GM20431 (cell line): ENCODE results near the gene LRRC73.
"Not testable (repeated sequence)": the region's sequence is repeated elsewhere in the genome, so short reads cannot be mapped to it uniquely, and the experiment has no call there.

Experiments
- in situ Hi-C: fragments of 300-500 bp; cut with MseI, MboI; formaldehyde crosslinking; loops from one replicate; pipeline ENCODE4 v1.15.0; 2020; ENCODE audit warnings: low sequenced_read_pairs; ENCODE audit not compliant: unreplicated experiment

The LRRC73 gene

DNA sequence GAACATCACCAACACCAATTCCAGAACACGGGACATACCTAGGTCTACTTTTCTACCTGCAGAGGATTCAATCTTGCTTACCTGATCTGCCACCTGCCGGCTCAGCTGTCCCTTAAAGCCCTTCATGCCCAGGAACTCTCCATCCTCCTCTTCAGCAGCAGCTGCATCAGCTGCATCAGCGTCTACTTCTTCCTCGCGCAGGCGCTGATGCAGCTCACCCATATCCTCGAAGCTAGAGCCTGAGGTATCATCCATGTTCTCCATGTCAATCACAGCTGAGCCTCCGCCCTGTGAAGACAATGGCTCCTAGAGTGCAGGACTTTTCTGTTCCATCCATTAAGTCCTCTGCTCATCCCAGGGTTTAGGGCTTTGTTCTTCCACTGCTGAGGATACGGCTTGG is 5.7 kb upstream of the LRRC73 start:
- in situ Hi-C loops = no loop called here

DNA sequence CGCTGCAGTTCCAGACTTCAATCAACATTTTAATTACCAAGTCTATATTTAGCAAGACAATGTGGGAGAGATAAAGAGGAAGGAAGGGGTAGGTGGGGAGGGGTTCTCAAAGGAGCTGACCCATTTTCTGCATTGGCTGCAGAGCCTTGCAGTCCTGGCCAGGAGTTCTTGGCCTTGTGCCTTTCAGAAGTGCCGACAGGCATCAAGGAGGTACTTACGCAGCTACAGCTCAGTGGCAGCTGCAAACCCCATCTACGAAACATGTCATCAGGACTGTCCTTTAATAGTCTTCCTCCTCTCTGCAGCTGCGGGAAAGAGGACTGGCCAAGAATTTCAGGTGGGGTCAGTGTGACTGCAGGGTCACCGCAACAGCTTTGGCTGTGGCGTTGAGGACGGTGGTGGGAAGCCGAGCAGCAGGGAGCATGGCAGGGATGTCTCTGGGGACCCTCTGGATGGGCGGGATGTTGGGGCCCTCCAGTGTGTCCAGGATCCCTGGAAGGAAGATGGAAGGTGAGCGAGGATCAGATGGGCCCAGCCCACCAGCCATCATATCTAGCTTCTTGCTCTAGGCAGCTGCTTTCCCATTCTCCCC is 1.8 kb upstream of the LRRC73 start:
- in situ Hi-C loops = no loop called here

DNA sequence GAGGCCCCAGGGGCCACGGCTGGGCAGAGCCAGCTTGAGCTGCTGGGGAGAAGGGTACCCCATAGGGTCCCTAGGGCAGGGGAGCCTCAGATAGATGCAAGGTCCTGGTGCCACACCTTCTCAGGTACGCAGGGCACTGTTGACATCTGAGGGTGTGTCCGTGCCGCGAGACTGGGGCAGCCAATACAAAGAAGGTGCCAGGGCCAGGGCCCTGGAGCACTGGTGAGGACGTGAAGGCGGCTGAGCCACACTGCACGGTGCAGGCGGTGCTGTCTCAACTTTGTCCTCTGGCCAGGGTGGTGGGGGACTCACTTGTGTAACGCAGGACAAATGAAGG is 649 bp upstream of the LRRC73 start:
- in situ Hi-C loops = no loop called here

DNA sequence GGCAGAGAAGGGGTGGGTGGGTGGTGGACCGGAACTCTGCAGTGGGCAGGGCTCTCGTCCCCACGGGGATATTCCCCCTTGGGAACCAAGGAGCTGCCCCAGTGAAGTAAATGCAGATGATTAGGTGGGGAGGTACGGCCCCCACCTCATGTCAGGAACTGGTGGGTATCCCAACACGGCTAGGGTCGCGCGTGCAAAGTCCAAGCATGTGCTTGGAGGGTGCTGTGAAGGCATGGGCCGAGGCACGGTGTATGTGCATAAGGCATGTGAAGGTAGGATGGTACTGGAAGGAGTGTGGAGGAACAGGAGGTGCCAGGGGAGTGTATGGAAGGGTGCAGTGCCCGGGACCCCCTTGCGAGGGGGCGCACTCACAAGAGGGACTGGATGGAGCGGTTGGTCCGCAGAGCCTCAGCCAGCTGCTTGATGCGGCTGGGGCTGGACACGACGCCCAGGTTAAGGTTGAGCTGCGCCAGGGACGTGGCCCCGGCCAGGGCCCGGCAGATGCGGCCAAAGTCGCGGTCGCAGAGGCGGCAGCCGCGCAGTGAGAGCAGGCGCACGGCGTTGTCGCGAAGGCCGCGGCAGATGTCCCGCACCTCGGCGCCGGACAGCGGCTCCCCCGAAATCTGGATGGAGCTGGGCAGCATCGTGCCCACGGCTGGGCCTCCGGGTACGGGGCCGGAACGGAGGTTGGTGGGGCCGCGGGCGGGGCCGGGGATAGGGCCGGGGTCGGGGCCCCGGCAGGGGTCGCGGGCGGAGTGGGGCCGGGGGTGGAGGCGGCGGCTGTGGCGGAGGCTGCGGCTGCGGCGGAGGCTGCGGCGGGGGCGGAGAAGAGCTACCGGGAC is 783 bp downstream of the LRRC73 start:
- in situ Hi-C loops = no loop called here

DNA sequence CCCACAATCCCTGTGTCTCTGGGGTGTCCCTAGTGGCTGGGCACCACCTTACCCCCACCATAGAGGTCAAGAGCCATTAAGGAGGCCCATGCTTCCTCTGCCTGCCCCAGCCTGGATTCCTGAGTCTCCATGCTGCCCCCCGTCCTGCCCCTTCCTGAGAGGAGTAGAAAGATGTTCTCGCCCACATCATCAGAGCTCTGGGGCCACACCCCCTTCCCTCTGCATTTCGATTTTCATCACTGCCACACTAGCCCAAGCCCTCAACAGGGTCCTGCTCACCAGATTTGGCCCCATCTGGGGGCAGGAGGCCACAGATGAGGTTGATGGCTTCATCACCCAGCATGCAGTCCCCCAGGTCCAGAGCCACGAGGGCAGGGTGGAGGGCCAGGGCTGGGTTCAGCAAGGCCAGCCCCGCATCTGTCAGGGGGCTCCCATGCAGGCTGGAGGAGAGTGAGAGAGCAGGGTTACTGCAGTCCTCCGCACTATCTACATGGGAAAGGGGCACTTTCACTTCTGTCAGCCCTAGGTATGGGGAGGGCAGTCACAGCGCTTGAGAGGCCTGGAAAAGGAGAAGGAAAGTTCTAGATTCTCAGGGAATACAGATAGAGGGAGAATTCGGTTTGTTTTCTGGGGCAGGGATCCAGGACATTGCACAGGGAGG is 1.5 kb downstream of the LRRC73 start:
- in situ Hi-C loops = no loop called here

DNA sequence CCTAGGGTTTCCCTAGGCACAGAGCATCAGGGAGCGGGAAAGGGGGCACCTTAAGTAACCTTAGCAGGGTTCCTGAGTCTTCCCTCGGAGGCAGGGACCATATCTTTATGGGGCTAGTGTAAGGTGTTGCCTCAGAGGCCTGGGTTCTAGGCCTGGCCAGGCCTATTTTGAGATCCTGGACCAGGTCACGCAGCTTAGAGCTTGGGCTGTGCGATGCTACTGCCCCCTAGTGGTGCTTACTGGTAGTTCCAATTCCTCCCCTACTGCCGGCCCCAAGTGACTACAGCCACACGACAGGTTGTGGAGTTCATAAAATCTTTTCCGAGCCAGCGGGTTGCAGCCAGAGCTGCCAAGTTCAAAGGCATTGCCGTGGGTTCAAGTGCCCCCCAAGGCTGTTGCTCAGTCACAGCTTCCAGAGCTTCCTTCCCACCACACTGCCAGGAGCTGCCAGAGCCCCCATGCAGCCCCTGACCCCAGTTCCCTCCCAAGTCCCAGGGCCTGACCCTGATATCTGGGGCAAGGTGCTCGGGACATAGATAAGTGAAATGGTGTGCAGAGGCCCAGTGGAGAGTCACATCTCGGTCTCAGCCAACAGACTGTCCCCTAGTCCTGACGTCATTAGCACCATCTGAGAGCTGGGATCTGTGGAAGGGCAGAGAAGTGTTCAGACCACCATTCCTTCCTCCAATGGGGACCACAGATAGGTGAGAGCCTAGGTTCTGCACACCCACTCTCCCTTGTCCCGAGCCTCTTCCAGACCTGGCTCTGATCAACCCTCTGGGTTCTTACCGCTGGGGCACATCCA is 3.3 kb downstream of the LRRC73 start:
- in situ Hi-C loops = no loop called here

DNA sequence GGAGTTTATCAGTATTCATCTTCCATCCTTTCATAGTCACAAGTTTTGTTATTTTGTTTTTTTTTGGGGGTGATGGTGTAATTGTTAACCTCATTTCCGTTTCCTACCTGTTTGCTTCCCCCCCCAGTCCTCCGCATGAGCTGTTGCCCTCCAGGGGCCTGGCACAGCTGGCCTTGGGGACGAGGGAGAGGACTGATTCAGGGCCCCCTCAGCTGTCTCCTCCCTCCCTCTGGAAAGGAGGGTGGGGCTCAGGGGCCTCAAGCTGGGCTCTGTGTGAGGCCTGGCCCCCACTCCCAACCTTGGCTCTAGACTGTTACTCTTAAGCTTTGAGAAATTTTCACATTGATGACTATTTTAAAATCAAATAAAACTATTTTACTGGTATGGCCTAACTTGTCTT is 4.0 kb downstream of the LRRC73 start:
- in situ Hi-C loops = no loop called here

DNA sequence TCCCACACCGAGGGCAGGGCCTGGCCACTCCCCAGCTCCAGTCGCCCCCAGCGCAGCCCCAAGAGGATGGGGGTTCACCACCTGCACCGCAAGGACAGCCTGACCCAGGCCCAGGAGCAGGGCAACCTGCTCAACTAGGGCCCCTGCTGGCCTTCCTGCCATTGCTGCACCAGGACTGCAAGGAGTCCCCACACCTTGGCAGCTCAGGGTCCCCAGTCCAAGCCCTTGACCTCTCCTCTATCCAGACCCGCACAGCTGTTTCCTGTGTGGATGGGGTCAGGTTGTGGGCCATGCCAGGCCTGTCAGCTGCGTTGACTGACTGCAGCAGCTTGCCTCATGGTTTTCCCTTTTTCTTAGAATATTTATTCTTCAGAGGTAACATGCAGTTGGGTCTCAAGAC is 4.4 kb downstream of the LRRC73 start:
- in situ Hi-C loops = no loop called here

DNA sequence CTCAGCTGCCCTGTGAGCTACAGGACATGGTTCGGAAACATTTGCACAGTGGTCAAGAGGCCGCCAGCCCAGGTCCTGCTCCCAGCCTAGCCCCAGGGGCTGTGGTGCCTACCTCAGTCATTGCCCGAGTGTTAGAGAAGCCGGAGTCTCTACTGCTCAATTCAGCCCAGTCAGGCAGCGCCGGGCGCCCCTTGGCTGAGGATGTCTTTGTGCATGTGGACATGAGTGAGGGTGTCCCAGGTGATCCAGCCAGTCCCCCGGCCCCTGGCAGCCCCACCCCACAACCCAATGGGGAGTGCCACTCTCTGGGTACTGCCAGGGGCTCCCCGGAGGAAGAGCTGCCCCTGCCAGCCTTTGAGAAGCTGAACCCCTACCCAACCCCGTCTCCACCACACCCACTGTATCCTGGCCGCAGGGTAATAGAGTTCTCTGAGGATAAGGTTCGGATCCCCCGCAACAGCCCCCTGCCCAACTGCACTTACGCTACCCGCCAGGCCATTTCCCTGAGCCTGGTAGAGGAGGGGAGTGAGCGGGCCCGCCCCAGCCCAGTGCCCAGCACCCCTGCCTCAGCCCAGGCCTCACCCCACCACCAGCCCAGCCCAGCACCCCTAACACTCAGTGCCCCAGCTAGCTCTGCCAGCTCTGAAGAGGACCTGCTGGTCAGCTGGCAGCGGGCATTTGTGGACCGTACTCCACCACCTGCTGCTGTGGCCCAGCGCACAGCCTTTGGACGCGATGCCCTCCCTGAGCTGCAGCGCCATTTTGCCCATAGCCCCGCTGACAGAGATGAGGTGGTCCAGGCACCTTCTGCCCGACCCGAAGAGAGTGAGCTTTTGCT is 5.2 kb downstream of the LRRC73 start:
- in situ Hi-C loops = no loop called here

DNA sequence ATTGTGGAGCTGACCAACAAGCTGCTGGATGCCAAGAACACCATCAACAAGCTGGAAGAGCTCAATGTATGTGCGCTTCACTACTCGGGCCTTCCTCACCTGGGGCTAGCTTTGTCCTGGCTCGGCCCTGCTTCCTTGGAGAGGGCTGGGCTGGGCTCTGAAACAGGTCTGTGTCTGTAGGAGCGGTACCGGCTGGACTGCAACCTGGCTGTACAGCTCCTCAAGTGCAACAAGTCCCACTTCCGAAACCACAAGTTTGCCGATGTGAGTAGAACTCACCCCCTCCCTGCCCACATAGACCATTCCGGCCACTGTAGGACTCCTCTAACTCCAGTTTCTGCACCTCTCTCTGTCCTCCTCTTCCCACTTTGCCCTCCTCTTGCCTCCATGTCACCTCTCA is 6.7 kb downstream of the LRRC73 start:
- in situ Hi-C loops = no loop called here

DNA sequence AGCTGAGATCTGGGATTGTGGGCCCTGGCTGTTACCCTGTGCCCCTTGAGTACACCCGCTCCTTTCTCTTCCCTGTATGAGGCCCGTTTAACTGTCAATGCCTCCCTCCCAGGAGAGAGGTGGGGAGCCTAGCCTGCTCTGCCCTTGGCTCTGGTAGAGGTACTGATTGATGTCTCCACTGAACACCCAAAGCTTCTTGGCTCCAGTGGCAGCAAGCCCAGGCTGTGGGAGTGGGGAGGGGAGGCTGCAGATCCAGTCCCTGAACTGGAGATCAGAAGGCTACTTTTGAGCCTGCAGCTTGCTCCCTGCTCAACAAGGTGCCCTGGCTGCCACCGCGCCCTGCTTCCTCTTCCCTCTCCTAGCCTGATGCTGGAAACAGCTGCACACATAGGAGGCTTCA is 7.5 kb downstream of the LRRC73 start:
- in situ Hi-C loops = no loop called here

DNA sequence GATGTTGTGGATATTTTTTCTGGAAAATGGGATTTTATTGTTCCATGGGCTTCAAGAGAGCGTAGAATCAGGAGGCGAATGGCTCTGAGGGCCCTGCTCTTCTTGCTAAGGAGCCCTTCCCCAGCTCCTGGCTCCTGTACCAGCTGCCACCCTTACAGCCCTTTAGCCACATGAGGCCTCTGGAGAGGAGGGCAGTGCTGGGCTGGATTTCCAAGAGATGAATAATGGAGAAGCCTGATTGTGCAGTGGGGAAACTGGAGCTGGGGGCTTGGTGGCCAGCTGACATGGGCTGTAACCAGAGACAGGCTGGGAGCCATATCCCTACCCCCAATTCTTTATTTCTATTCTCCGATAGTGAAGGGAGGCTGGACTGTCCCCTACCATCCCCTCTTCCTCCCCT is 9.2 kb downstream of the LRRC73 start:
- in situ Hi-C loops = no loop called here

DNA sequence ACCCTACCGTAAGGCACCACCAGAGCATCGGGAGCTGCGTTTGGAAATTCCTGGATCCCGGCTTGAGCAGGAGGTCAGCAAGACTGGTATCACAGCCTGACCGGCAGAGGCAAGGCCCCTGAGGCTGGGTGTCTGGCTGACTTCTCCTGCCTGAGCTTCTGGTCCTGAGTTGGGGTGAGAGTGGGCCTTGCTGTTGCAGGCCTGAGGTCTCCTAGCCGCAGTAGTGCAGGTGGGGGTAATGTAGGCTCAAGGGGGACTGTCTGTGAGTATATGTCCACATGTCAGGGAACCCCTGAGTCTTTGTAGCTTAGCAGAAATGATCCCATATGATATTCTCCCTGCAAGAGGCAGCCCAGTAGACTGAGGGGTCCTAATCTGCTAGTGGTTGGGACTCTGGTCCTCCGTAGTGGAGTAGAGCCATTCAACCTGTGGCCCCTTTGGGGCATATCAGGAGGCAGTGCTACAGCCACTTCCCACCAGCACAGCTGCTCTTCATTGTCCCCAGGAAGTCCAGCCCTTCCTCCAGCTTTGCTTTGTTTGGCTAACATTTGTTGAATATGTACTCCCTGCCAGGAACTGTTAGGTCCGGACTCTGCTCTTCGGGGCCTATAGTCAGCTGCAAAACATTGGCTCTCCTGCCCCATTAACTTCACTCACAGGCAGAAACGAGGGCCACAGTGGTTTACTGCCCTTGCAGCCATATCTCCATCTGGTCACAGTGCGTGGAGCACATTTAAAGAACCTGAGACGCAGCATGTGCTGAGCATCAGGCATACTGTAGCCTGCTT is 10.9 kb downstream of the LRRC73 start:
- in situ Hi-C loops = no loop called here

DNA sequence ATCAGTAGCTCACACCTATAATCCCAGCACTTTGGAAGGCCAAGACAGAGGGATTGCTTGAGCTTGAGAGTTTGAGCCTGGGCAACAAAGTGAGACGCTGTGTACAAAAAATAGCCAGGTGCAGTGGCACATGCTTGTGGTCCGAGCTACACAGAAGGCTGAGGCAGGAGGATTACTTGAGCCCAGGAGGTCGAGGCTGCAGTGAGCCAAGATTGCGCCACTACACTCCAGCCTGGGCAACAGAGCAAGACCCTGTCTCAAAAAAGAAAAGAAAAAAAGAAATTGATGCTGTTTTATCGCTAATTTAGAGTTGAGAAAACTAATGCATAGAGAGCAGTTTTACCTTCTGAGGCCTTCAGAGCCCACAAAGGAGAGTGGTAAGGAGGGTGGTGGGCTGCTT is 11.9 kb downstream of the LRRC73 start:
- in situ Hi-C loops = not testable (repeated sequence)

DNA sequence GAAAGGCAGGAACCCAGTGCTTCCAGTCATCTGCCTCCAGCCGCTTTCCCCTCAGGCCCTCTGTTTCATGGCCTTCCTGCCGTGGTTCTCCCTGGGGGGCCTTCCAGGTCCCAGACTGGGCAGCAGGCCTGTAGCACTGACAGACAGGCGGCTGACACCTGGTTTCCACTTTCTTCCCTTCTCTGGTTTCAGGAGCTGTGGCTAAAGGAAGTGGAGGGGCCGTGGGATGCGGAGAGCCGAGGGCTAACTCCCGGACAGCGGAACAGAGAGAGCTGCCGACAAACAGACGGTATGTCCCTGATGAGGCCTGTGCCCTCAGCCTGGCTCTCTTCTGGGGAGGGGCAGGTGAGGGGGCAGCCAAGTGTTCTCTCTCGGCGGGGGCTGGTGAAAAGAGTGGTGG is 12.5 kb downstream of the LRRC73 start:
- in situ Hi-C loops = no loop called here

DNA sequence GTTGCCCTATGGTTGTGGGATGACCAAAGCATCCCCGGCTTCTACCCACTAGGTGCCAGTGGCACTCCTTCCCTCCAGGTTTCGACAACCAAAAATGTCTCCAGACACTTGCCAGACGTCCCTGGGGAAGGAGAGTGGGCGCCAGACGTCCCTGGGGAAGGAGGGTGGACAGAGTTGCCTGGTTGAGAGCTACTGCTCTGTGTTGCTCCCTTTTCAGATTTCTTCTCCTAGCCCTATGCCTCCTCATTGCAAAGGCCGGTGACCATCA is 13.1 kb downstream of the LRRC73 start:
- in situ Hi-C loops = no loop called here

DNA sequence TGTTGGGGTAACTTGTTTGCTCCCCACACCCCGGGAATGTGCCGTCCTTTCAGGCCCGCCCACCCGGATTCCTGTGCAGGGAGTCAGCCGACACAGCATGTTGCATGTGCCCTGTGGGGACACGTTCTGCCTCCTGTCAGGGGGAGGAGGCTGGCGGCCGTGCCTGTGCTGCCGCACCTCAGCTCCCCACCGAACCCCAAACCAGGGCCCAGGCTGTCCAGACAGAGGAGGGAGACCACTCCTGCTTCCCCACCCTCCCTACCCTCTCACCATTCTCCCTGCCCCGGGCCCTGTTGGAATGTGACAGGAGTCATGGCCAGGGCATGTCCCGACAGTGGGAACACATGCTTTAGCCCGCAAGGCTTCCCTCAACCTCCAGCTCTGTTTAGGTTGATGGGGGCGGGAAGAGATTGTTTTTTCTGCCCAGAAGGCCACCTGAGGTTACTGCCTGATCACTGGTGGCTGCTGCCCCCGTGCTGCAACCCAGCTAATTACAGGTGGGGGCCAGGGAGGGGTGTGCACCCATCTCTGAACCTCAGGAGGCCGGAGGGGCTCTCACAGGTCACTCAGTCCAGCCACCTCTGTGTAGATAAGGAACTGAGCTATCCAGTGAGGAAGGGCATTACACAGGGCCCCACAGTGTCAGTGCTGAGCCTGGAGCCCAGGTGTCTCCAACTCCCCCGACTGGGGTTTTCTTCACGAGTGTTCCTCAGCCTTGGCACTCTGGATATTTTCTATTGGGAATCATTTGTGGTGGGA is 13.6 kb downstream of the LRRC73 start:
- in situ Hi-C loops = no loop called here

DNA sequence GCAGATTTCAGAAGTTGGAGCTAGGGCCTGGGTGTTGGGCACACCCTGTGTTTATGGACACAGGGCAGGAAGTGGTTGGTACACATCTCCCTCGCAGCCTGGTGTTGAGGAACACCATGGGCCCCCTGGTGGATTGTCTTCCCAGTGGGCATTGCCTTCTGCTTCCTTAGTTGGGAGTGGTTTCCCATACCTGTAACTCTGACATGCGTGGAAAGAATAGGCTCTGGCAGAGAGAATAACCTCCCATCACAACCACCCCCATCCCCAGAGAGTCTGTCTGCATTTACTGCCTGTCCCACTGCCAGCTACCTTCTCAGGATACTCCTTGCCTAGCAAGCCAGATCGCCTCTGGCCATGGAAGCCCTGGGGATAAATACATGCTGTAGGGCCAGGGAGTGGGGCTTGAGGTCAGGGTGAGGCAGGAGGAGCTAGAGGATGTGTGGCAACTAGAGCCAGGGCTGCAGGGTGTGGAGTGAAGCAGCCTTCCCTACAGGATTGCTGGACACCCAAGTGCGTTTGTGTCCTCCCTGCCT is 14.7 kb downstream of the LRRC73 start:
- in situ Hi-C loops = no loop called here
